Upper lobe of left lung (tissue), 6 donors: Measurements from ENCODE around the gene SYTL5. TPM values are rescaled to one million over a fixed set of nuclear protein-coding genes. Genes with fewer than 3 reads are reported as not detected.
A peak's percentile ranks its signal among the peaks of the same experiment; 100 is the strongest.
"Not testable (repeated sequence)": the region's sequence is repeated elsewhere in the genome, so short reads cannot be mapped to it uniquely, and the experiment has no call there.

ENCODE experiments used
- ATAC-seq, 2 donors: fragments of 200-7000 bp; cut with Tn5 transposase; one replicate each; pipeline ENCODE4 v1.9.1; 2022; ENCODE audit warnings: mild to moderate bottlenecking in 2 of 2, moderate library complexity in 2 of 2; ENCODE audit not compliant: low FRiP score in 2 of 2
- DNase-seq, 2 donors: peaks; one replicate each; pipeline ENCODE4 v3.0.0-alpha.2; 2019 to 2020
- H3K27ac ChIP-seq, 4 donors: fragments of 200-600 bp; sonication (generic); one replicate each; pipeline ENCODE4 v1.5.1; 2016 to 2019
- H3K27me3 ChIP-seq, 4 donors: fragments of 200-600 bp; sonication (generic); one replicate each; pipeline ENCODE4 v1.5.1; 2017 to 2019
- H3K36me3 ChIP-seq, 4 donors: fragments of 200-600 bp; sonication (generic); one replicate each; pipeline ENCODE4 v1.5.1; 2016 to 2019
- H3K4me1 ChIP-seq, 4 donors: fragments of 200-600 bp; sonication (generic); one replicate each; pipeline ENCODE4 v1.5.1; 2018 to 2019
- H3K4me3 ChIP-seq, 4 donors: fragments of 200-600 bp; sonication (generic); one replicate each; pipeline ENCODE4 v1.5.1; 2017 to 2019; ENCODE audit warnings: mild to moderate bottlenecking in 2 of 4, moderate library complexity in 1 of 4
- H3K9me3 ChIP-seq, 4 donors: fragments of 200-600 bp; sonication (generic); one replicate each; pipeline ENCODE4 v1.5.1; 2018 to 2019
- EP300 ChIP-seq, 4 donors: sonication (generic); formaldehyde crosslinking; IDR thresholded peaks; one replicate each; pipeline ENCODE4 v1.5.1; 2017; ENCODE audit warnings: antibody characterized with exemption in 4 of 4, control low read depth in 2 of 4
- POLR2A ChIP-seq, 4 donors: fragments of 450-650 bp; IDR thresholded peaks; one replicate each; pipeline ENCODE4 v1.5.1; 2016 to 2017; ENCODE audit warnings: antibody characterized with exemption in 4 of 4, mild to moderate bottlenecking in 2 of 4
- POLR2AphosphoS5 ChIP-seq, 2 donors: sonication (generic); formaldehyde crosslinking; IDR thresholded peaks; one replicate each; pipeline ENCODE4 v1.5.1; 2017; ENCODE audit warnings: antibody characterized with exemption in 2 of 2
- WGBS, 2 donors: methylation state at CpG; one replicate each; pipeline ENCODE4 v1.1.5; 2017 to 2018; 5-methylcytosine and 5-hydroxymethylcytosine counted together
- total RNA-seq, 6 donors: library from RNA; depleted of rRNA in 4 of 6; stranded (reverse); fragments of >200 nt in 4 of 6; gene quantifications; one replicate each; pipeline versions ENCODE4 v1.1.0 to v1.2.1, GENCODE V29; 2016 to 2021
- TF ChIP-seq, protein P1 (sequence below), 6 experiments: fragments of 450-650 bp in 4 of 6; fragments of 200-600 bp in 2 of 6; sonication (generic) in 2 of 6; IDR thresholded peaks; one replicate each; pipeline ENCODE4 v1.5.1; 2016 to 2019; ENCODE audit warnings: antibody characterized with exemption in 6 of 6
- donor health status: DM: no; HTN: no; CAD: no; lungs with moderate emphysema.
- donor health status: DM: no; HTN: yes; CAD: no; lungs with severe emphysema.

The SYTL5 gene
- total RNA-seq, 6 donors from 2014 or later: 0.30 to 3.6 (median 0.71) TPM

GRCh38 chrX:37989304-37989703, 17.0 kb upstream of the SYTL5 start:
- no peaks in the 10 kb centered on the region for H3K4me1 ChIP-seq
- no peaks in the 10 kb centered on the region for H3K27me3 ChIP-seq
- H3K9me3 ChIP-seq: no peaks in the 10 kb centered on the region
- H3K36me3 ChIP-seq: no peaks in the 10 kb centered on the region
- TF ChIP-seq, protein P1, sequence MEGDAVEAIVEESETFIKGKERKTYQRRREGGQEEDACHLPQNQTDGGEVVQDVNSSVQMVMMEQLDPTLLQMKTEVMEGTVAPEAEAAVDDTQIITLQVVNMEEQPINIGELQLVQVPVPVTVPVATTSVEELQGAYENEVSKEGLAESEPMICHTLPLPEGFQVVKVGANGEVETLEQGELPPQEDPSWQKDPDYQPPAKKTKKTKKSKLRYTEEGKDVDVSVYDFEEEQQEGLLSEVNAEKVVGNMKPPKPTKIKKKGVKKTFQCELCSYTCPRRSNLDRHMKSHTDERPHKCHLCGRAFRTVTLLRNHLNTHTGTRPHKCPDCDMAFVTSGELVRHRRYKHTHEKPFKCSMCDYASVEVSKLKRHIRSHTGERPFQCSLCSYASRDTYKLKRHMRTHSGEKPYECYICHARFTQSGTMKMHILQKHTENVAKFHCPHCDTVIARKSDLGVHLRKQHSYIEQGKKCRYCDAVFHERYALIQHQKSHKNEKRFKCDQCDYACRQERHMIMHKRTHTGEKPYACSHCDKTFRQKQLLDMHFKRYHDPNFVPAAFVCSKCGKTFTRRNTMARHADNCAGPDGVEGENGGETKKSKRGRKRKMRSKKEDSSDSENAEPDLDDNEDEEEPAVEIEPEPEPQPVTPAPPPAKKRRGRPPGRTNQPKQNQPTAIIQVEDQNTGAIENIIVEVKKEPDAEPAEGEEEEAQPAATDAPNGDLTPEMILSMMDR (IDR thresholded peaks at IDR 0.05): no peak
- TF ChIP-seq POLR2A (IDR thresholded peaks at IDR 0.05) (no peak), POLR2AphosphoS5 (IDR thresholded peaks at IDR 0.05) (no peak), EP300 (IDR thresholded peaks at IDR 0.05) (no peak)
- no peak for ATAC-seq
- H3K27ac ChIP-seq: no peak overlapping the region
- DNase-seq: no peak
- H3K4me3 ChIP-seq: no peak overlapping the region

DNA sequence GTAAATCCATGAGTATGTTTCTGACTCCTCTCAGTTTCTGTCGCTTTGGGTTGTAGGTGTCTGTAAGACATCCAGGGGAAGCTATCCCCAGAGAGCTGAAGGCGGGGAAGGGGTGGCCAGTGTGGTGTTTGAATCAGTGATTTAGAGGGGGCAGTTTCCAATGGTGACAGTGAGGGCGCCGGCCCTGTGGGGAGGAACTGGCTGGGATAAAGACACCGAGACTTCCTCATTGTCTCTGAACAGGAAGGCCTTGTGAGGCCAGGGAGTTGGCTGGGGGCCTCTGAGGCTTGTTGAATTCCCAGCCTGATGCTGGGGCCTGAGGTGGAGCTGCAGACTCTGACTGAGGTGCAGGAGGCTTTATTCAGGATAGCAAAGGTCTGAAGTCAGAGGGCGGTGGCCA, 15.1 kb upstream of the SYTL5 start:
- H3K36me3 ChIP-seq, H3K4me3 ChIP-seq, ATAC-seq, H3K9me3 ChIP-seq, H3K27me3 ChIP-seq, H3K27ac ChIP-seq, DNase-seq, H3K4me1 ChIP-seq: not testable (repeated sequence)
- 70 to 83% methylated on average over 5 to 6 of the region's 6 CpGs for WGBS, 2 donors

- H3K4me3 ChIP-seq: no peak overlapping the region
- no peak for TF ChIP-seq POLR2A (IDR thresholded peaks at IDR 0.05)
- TF ChIP-seq EP300 (IDR thresholded peaks at IDR 0.05): no peak
- TF ChIP-seq, protein P1 (IDR thresholded peaks at IDR 0.05): no peak
- no peak for TF ChIP-seq POLR2AphosphoS5 (IDR thresholded peaks at IDR 0.05)
- 85 to 91% methylated on average over 3 of the region's 3 CpGs for WGBS, 2 donors
- no peak for ATAC-seq
- H3K9me3 ChIP-seq: no peaks in the 10 kb centered on the region
- no peak overlapping the region for H3K27ac ChIP-seq
- H3K27me3 ChIP-seq: no peaks in the 10 kb centered on the region
- DNase-seq: no peak
- H3K4me1 ChIP-seq: no peaks in the 10 kb centered on the region
- H3K36me3 ChIP-seq: no peaks in the 10 kb centered on the region
Observed at GRCh38 chrX:37993176-37993575, 13.2 kb upstream of the SYTL5 start.

- Histone ChIP-seq H3K27me3 (no peaks in the 10 kb centered on the region), H3K9me3 (no peaks in the 10 kb centered on the region), H3K4me1 (no peaks in the 10 kb centered on the region), H3K36me3 (no peaks in the 10 kb centered on the region), H3K4me3 (no peak overlapping the region), H3K27ac (no peak overlapping the region)
- TF ChIP-seq, protein P1 (IDR thresholded peaks at IDR 0.05): no peak
- peak in 2 of 4 donors; percentile 7 to 13 for TF ChIP-seq EP300 (IDR thresholded peaks at IDR 0.05)
- no peak for ATAC-seq
- WGBS, 2 donors: 63 to 83% methylated on average over 2 to 7 of the region's 7 CpGs
- peak in 1 of 2 donors; percentile 54 for DNase-seq
Observed at GRCh38 chrX:37993837-37994619, 12.3 kb upstream of the SYTL5 start.

- Histone ChIP-seq H3K9me3 (no peaks in the 10 kb centered on the region), H3K4me1 (no peaks in the 10 kb centered on the region), H3K36me3 (no peaks in the 10 kb centered on the region), H3K4me3 (no peak overlapping the region), H3K27ac (no peak overlapping the region), H3K27me3 (no peaks in the 10 kb centered on the region)
- WGBS, 2 donors: 67 to 100% methylated on average over 1 of the region's 1 CpG
- ATAC-seq (no peak), DNase-seq (no peak)
- TF ChIP-seq POLR2AphosphoS5 (IDR thresholded peaks at IDR 0.05) (no peak), POLR2A (IDR thresholded peaks at IDR 0.05) (no peak), EP300 (IDR thresholded peaks at IDR 0.05) (no peak)
- TF ChIP-seq, protein P1 (IDR thresholded peaks at IDR 0.05): no peak
Observed at GRCh38 chrX:37995428-37995827, 10.9 kb upstream of the SYTL5 start.
